GM23338 (cell line): ENCODE measurements around the gene ORC6. TPM values are rescaled to one million over a fixed set of nuclear protein-coding genes. Genes with fewer than 3 reads are reported as not detected.

Source experiments
- ATAC-seq: fragments of 200-7000 bp; cut with Tn5 transposase; 3 replicates; pipeline ENCODE4 v1.9.1; 2020
- DNase-seq: peaks from one replicate; pipeline ENCODE4 v3.0.0-alpha.2; 2015; ENCODE audit warnings: low spot score
- H2AFZ ChIP-seq: fragments of 200-600 bp; sonication (generic); 2 replicates; pipeline ENCODE4 v1.8.0; 2016; ENCODE audit warnings: antibody characterized with exemption, mild to moderate bottlenecking, moderate library complexity
- H3F3A ChIP-seq: fragments of 200-600 bp; sonication (generic); replicated peaks from 2 replicates; pipeline ENCODE4 v1.8.0; 2017; ENCODE audit warnings: antibody characterized with exemption, mixed run types, low read depth
- H3K27ac ChIP-seq: fragments of 200-600 bp; sonication (generic); 2 replicates; pipeline ENCODE4 v1.6.1; 2016; ENCODE audit warnings: low read depth
- H3K27me3 ChIP-seq: fragments of 200-600 bp; sonication (generic); 2 replicates; pipeline ENCODE4 v1.8.0; 2016; ENCODE audit warnings: mild to moderate bottlenecking, mixed run types, moderate library complexity; ENCODE audit not compliant: insufficient read depth
- H3K36me3 ChIP-seq: fragments of 200-600 bp; sonication (generic); 2 replicates; pipeline ENCODE4 v1.8.0; 2016; ENCODE audit warnings: mild to moderate bottlenecking; ENCODE audit not compliant: insufficient read depth
- H3K4me1 ChIP-seq: fragments of 200-600 bp; sonication (generic); 2 replicates; pipeline ENCODE4 v1.8.0; 2016; ENCODE audit warnings: mild to moderate bottlenecking, moderate library complexity; ENCODE audit not compliant: insufficient read depth
- H3K4me2 ChIP-seq: fragments of 200-600 bp; sonication (generic); 2 replicates; pipeline ENCODE4 v1.7.1; 2017; ENCODE audit warnings: mixed run types
- H3K4me3 ChIP-seq: fragments of 200-600 bp; sonication (generic); 2 replicates; pipeline ENCODE4 v1.6.1; 2016; ENCODE audit warnings: mixed run types
- H3K79me2 ChIP-seq: fragments of 200-600 bp; sonication (generic); replicated peaks from 2 replicates; pipeline ENCODE4 v1.8.0; 2017; ENCODE audit warnings: mild to moderate bottlenecking; ENCODE audit not compliant: insufficient read depth
- H3K9me2 ChIP-seq: fragments of 200-600 bp; sonication (generic); 2 replicates; pipeline ENCODE4 v1.8.0; 2017; ENCODE audit not compliant: insufficient read depth
- H4K20me1 ChIP-seq: fragments of 200-600 bp; sonication (generic); replicated peaks from 2 replicates; pipeline ENCODE4 v1.8.0; 2017; ENCODE audit warnings: mild to moderate bottlenecking; ENCODE audit not compliant: insufficient read depth
- H3K27ac Mint-ChIP-seq: 2 replicates; pipeline ENCODE4 v1.8.0; 2020; ENCODE audit warnings: inconsistent platforms, mild to moderate bottlenecking, moderate library complexity, mixed read lengths
- H3K27me3 Mint-ChIP-seq: 3 replicates; pipeline ENCODE4 v1.8.0; 2022; ENCODE audit warnings: low read depth, mild to moderate bottlenecking, moderate library complexity, mixed read lengths, inconsistent platforms; ENCODE audit not compliant: insufficient read depth, poor library complexity
- H3K36me3 Mint-ChIP-seq: 3 replicates; pipeline ENCODE4 v1.8.0; 2021; ENCODE audit warnings: low read depth, mild to moderate bottlenecking, inconsistent platforms, moderate library complexity, mixed read lengths
- H3K4me1 Mint-ChIP-seq: 3 replicates; pipeline ENCODE4 v1.8.0; 2020; ENCODE audit warnings: mild to moderate bottlenecking, inconsistent platforms, mixed read lengths
- H3K4me3 Mint-ChIP-seq: 3 replicates; pipeline ENCODE4 v1.8.0; 2021; ENCODE audit warnings: moderate library complexity, mild to moderate bottlenecking, inconsistent platforms, mixed read lengths
- H3K9me3 Mint-ChIP-seq: 3 replicates; pipeline ENCODE4 v1.8.0; 2020; ENCODE audit warnings: moderate library complexity, mild to moderate bottlenecking, inconsistent platforms, mixed read lengths
- CREB1 ChIP-seq: fragments of 250-450 bp; sonication (Bioruptor Pico); IDR thresholded peaks from 2 replicates; pipeline ENCODE4 v1.5.0; 2020; ENCODE audit warnings: low read depth, mild to moderate bottlenecking, moderate library complexity
- ETS1 ChIP-seq: IDR thresholded peaks from 2 replicates; pipeline ENCODE4 v1.6.1; 2016; ENCODE audit warnings: antibody characterized with exemption
- NANOG ChIP-seq: IDR thresholded peaks from 2 replicates; pipeline ENCODE4 v1.6.1; 2016; ENCODE audit warnings: antibody characterized with exemption, borderline replicate concordance
- POLR2AphosphoS5 ChIP-seq: IDR thresholded peaks from 2 replicates; pipeline ENCODE4 v1.6.1; 2016; ENCODE audit warnings: antibody characterized with exemption, low read depth
- STAT1 ChIP-seq: IDR thresholded peaks from one replicate; pipeline ENCODE4 v1.6.1; 2016; ENCODE audit warnings: antibody characterized with exemption; ENCODE audit not compliant: unreplicated experiment
- ZNF462 ChIP-seq: fragments of 250-450 bp; sonication (Bioruptor Pico); IDR thresholded peaks from 2 replicates; pipeline ENCODE4 v1.5.0; 2020; ENCODE audit warnings: mild to moderate bottlenecking, moderate library complexity
- polyA plus RNA-seq: library from polyadenylated mRNA; unstranded; fragments of >200 nt; fragmentation: Nextera tagmentation; extraction: Ambion mirVana; gene quantifications from 2 replicates; pipeline ENCODE4 v1.2.1, GENCODE V29; 2016
- total RNA-seq: library from RNA; depleted of rRNA; stranded (reverse); fragments of >200 nt; shearing (Covaris generic); gene quantifications from 2 replicates; pipeline ENCODE4 v1.2.3, GENCODE V29; 2014

The ORC6 gene
- total and polyA plus RNA-seq, 2 experiments from 2014 or later = 71.5 to 92.0 TPM

GRCh38 chr16:46728806-46729205 is 39.3 kb downstream of the ORC6 start:
- no peaks in the 10 kb centered on the region for H3K79me2 ChIP-seq
- Mint-ChIP-seq H3K36me3 (no peaks in the 10 kb centered on the region), H3K27me3 (peaks cover 4% of the 10 kb centered on the region), H3K9me3 (peaks cover 9% of the 10 kb centered on the region), H3K4me3 (no peak overlapping the region), H3K27ac (no peak overlapping the region), H3K4me1 (no peaks in the 10 kb centered on the region)
- ATAC-seq (no peak), DNase-seq (no peak)
- H4K20me1 ChIP-seq = no peaks in the 10 kb centered on the region
- H3K9me2 ChIP-seq = no peaks in the 10 kb centered on the region
- H3K4me1 ChIP-seq = no peaks in the 10 kb centered on the region
- H2AFZ ChIP-seq = no peak overlapping the region
- H3K4me3 ChIP-seq = no peak overlapping the region
- no peaks in the 10 kb centered on the region for H3K27me3 ChIP-seq
- no peaks in the 10 kb centered on the region for H3K36me3 ChIP-seq
- H3F3A ChIP-seq = no peaks in the 10 kb centered on the region
- no peak overlapping the region for H3K4me2 ChIP-seq
- H3K27ac ChIP-seq = no peak overlapping the region
- TF ChIP-seq STAT1 (no peak), POLR2AphosphoS5 (no peak), CREB1 (CRISPR knock-in tag) (no peak), ZNF462 (CRISPR knock-in tag) (no peak), ETS1 (no peak), NANOG (no peak)
